Karpas-422 (cell line): ENCODE data around the gene ZNF454. TPM values are rescaled to one million over a fixed set of nuclear protein-coding genes. Genes with fewer than 3 reads are reported as not detected.

ENCODE experiments used
- DNase-seq: peaks from one replicate; pipeline ENCODE4 v3.0.0-alpha.2; 2015
- H2AFZ ChIP-seq: fragments of 200-600 bp; sonication (generic); 2 replicates; pipeline ENCODE4 v1.6.1; 2014; ENCODE audit warnings: antibody characterized with exemption, low read length, mixed read lengths
- H3K27ac ChIP-seq: fragments of 200-600 bp; sonication (generic); 2 replicates; pipeline ENCODE4 v1.5.1; 2014; ENCODE audit warnings: mild to moderate bottlenecking, low read length, moderate library complexity
- H3K27me3 ChIP-seq: fragments of 200-600 bp; sonication (generic); 2 replicates; pipeline ENCODE4 v1.6.1; 2014; ENCODE audit warnings: low read length, mixed read lengths
- H3K36me3 ChIP-seq: fragments of 200-600 bp; sonication (generic); 2 replicates; pipeline ENCODE4 v1.6.1; 2014; ENCODE audit warnings: low read length, mixed read lengths; ENCODE audit not compliant: insufficient read depth
- H3K4me1 ChIP-seq: fragments of 200-600 bp; sonication (generic); 2 replicates; pipeline ENCODE4 v1.6.1; 2014; ENCODE audit warnings: mild to moderate bottlenecking, low read length, mixed read lengths
- H3K4me2 ChIP-seq: fragments of 200-600 bp; sonication (generic); 2 replicates; pipeline ENCODE4 v1.6.1; 2014; ENCODE audit warnings: low read length, low read depth, mild to moderate bottlenecking; ENCODE audit not compliant: poor library complexity, severe bottlenecking
- H3K4me3 ChIP-seq: fragments of 200-600 bp; sonication (generic); 2 replicates; pipeline ENCODE4 v1.5.1; 2014; ENCODE audit warnings: mild to moderate bottlenecking, antibody characterized with exemption, low read length, mixed read lengths
- H3K79me2 ChIP-seq: fragments of 200-600 bp; sonication (generic); 2 replicates; pipeline ENCODE4 v1.6.1; 2014; ENCODE audit warnings: mild to moderate bottlenecking, low read length, mixed read lengths
- H3K9ac ChIP-seq: fragments of 200-600 bp; sonication (generic); 2 replicates; pipeline ENCODE4 v1.6.0; 2014; ENCODE audit warnings: low read length
- H3K9me2 ChIP-seq: fragments of 200-600 bp; sonication (generic), shearing (Covaris generic); replicated peaks from 2 replicates; pipeline ENCODE4 v1.6.0; 2014; ENCODE audit warnings: mild to moderate bottlenecking, low read length, moderate library complexity; ENCODE audit not compliant: insufficient read depth
- H3K9me3 ChIP-seq: fragments of 300-700, 200-600 bp; sonication (generic); 2 replicates; pipeline ENCODE4 v1.6.1; 2014; ENCODE audit warnings: low read length, mixed read lengths
- H4K20me1 ChIP-seq: fragments of 200-600 bp; sonication (generic); 2 replicates; pipeline ENCODE4 v1.6.1; 2014; ENCODE audit warnings: mild to moderate bottlenecking, antibody characterized with exemption, low read length, low read depth; ENCODE audit not compliant: insufficient read depth
- total RNA-seq: library from RNA; depleted of rRNA; stranded (reverse); fragments of >200 nt; shearing (Covaris generic); gene quantifications from 2 replicates; pipeline ENCODE4 v1.2.3, GENCODE V29; 2014; ENCODE audit warnings: low replicate concordance

The ZNF454 gene
- total RNA-seq, 1 experiment from 2014 or later: not detected

DNA sequence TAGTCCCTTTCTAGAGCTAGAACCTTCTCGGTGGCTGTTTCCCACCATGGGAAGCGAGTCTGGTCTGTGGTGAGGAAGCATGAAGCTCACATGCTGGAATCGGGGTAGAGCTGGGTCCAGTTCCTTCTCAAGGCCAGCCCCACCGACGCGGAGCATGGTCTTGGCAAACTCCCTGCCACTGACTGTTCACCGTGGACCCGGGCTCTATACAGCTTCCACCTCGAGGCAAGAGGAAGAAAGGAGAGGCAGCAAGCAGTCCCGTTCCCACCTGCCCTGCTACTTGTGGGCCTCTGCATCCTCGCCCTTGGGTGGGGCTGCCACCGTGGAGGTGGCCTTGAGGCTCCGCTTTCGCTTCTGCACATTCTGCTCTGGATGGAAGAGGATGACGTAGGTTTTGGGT, 40.4 kb downstream of the ZNF454 start:
- H3K27me3 ChIP-seq: no peaks in the 10 kb centered on the region
- H3K4me2 ChIP-seq: no peak overlapping the region
- H3K9me2 ChIP-seq: no peaks in the 10 kb centered on the region
- H3K4me1 ChIP-seq: no peaks in the 10 kb centered on the region
- no peaks in the 10 kb centered on the region for H4K20me1 ChIP-seq
- no peaks in the 10 kb centered on the region for H3K36me3 ChIP-seq
- H3K27ac ChIP-seq: no peak overlapping the region
- DNase-seq: no peak
- H3K4me3 ChIP-seq: no peak overlapping the region
- H3K79me2 ChIP-seq: no peaks in the 10 kb centered on the region
- H2AFZ ChIP-seq: no peak overlapping the region
- peaks cover 13% of the 10 kb centered on the region; the same call in 1 of the 2 replicates for H3K9me3 ChIP-seq
- H3K9ac ChIP-seq: no peak overlapping the region

GRCh38 chr5:178982941-178983340, 41.9 kb downstream of the ZNF454 start:
- H3K27ac ChIP-seq: no peak overlapping the region
- no peak for DNase-seq
- H3K4me2 ChIP-seq: no peak overlapping the region
- H3K4me1 ChIP-seq: no peaks in the 10 kb centered on the region
- no peaks in the 10 kb centered on the region for H4K20me1 ChIP-seq
- no peak overlapping the region for H2AFZ ChIP-seq
- H3K36me3 ChIP-seq: no peaks in the 10 kb centered on the region
- H3K27me3 ChIP-seq: no peaks in the 10 kb centered on the region
- no peaks in the 10 kb centered on the region for H3K79me2 ChIP-seq
- H3K4me3 ChIP-seq: no peak overlapping the region
- peaks cover 13% of the 10 kb centered on the region; the same call in 1 of the 2 replicates for H3K9me3 ChIP-seq
- H3K9me2 ChIP-seq: no peaks in the 10 kb centered on the region
- H3K9ac ChIP-seq: no peak overlapping the region

GRCh38 chr5:178983728-178984127, 42.7 kb downstream of the ZNF454 start:
- Histone ChIP-seq H3K9me2 (no peaks in the 10 kb centered on the region), H3K4me1 (no peaks in the 10 kb centered on the region), H3K4me2 (no peak overlapping the region), H3K27ac (no peak overlapping the region), H4K20me1 (no peaks in the 10 kb centered on the region), H3K36me3 (no peaks in the 10 kb centered on the region), H3K9ac (no peak overlapping the region), H3K79me2 (no peaks in the 10 kb centered on the region), H2AFZ (no peak overlapping the region), H3K27me3 (no peaks in the 10 kb centered on the region), H3K9me3 (peaks cover 13% of the 10 kb centered on the region; the same call in 1 of the 2 replicates), H3K4me3 (no peak overlapping the region)
- no peak for DNase-seq

- no peak overlapping the region for H2AFZ ChIP-seq
- H3K9me2 ChIP-seq: no peaks in the 10 kb centered on the region
- H3K79me2 ChIP-seq: no peaks in the 10 kb centered on the region
- H3K4me2 ChIP-seq: no peak overlapping the region
- H3K27ac ChIP-seq: no peak overlapping the region
- H3K9me3 ChIP-seq: peaks cover 13% of the 10 kb centered on the region; the same call in 1 of the 2 replicates
- no peaks in the 10 kb centered on the region for H3K36me3 ChIP-seq
- no peak overlapping the region for H3K9ac ChIP-seq
- no peak for DNase-seq
- no peaks in the 10 kb centered on the region for H3K4me1 ChIP-seq
- no peak overlapping the region for H3K4me3 ChIP-seq
- H4K20me1 ChIP-seq: no peaks in the 10 kb centered on the region
- H3K27me3 ChIP-seq: no peaks in the 10 kb centered on the region
Measured at GRCh38 chr5:178984145-178985072, 43.4 kb downstream of the ZNF454 start.

- H3K4me2 ChIP-seq: no peak overlapping the region
- DNase-seq: no peak
- H3K27me3 ChIP-seq: no peaks in the 10 kb centered on the region
- no peak overlapping the region for H3K9ac ChIP-seq
- no peaks in the 10 kb centered on the region for H3K36me3 ChIP-seq
- no peak overlapping the region for H2AFZ ChIP-seq
- no peak overlapping the region for H3K27ac ChIP-seq
- no peaks in the 10 kb centered on the region for H3K4me1 ChIP-seq
- H3K79me2 ChIP-seq: no peaks in the 10 kb centered on the region
- no peaks in the 10 kb centered on the region for H4K20me1 ChIP-seq
- no peak overlapping the region for H3K4me3 ChIP-seq
- no peaks in the 10 kb centered on the region for H3K9me2 ChIP-seq
- peaks cover 13% of the 10 kb centered on the region; the same call in 1 of the 2 replicates for H3K9me3 ChIP-seq
Measured at GRCh38 chr5:178986326-178986960, 45.4 kb downstream of the ZNF454 start.

- peaks cover 8% of the 10 kb centered on the region; the same call in 1 of the 2 replicates for H3K9me3 ChIP-seq
- no peaks in the 10 kb centered on the region for H3K36me3 ChIP-seq
- no peaks in the 10 kb centered on the region for H4K20me1 ChIP-seq
- H3K9me2 ChIP-seq: no peaks in the 10 kb centered on the region
- no peak for DNase-seq
- H3K27me3 ChIP-seq: no peaks in the 10 kb centered on the region
- H2AFZ ChIP-seq: no peak overlapping the region
- H3K4me3 ChIP-seq: no peak overlapping the region
- H3K4me1 ChIP-seq: no peaks in the 10 kb centered on the region
- H3K79me2 ChIP-seq: no peaks in the 10 kb centered on the region
- no peak overlapping the region for H3K27ac ChIP-seq
- H3K4me2 ChIP-seq: no peak overlapping the region
- H3K9ac ChIP-seq: no peak overlapping the region
Measured at GRCh38 chr5:178988436-178989220, 47.6 kb downstream of the ZNF454 start.

DNA sequence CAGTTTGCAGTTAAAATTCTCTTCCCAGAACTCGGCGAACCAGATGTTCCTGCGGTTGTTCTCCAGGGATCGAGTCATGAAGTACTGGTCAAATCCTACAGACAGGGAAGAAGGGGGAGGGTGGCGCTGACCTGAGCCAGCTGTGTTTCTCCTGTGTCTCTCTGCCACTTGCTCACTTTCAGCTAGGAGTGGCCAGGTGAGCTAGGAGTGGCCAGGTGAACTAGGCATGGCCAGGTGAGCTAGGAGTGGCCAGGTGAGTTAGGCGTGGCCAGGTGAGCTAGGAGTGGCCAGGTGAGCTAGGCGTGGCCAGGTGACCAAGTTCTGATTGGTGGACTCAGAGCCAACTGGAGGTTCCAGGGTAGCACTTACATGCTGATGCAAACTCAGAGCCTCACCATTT, 48.3 kb downstream of the ZNF454 start:
- H3K4me1 ChIP-seq: no peaks in the 10 kb centered on the region

GRCh38 chr5:178990491-178990890, 49.5 kb downstream of the ZNF454 start:
- Histone ChIP-seq H3K4me1 (no peaks in the 10 kb centered on the region), H3K27ac (no peak overlapping the region), H3K9me2 (no peaks in the 10 kb centered on the region), H3K79me2 (no peaks in the 10 kb centered on the region), H3K36me3 (no peaks in the 10 kb centered on the region), H3K4me2 (no peak overlapping the region), H3K9ac (no peak overlapping the region), H2AFZ (no peak overlapping the region), H3K27me3 (no peaks in the 10 kb centered on the region), H3K9me3 (peaks cover 5% of the 10 kb centered on the region; the same call in 1 of the 2 replicates), H4K20me1 (no peaks in the 10 kb centered on the region), H3K4me3 (no peak overlapping the region)
- DNase-seq: no peak

More for the DNA sequence above, 48.3 kb downstream of the ZNF454 start:
- H3K9me2 ChIP-seq: no peaks in the 10 kb centered on the region
- no peak overlapping the region for H3K4me3 ChIP-seq
- DNase-seq: no peak
- no peak overlapping the region for H3K9ac ChIP-seq
- no peaks in the 10 kb centered on the region for H3K36me3 ChIP-seq
- peaks cover 8% of the 10 kb centered on the region; the same call in 1 of the 2 replicates for H3K9me3 ChIP-seq
- no peaks in the 10 kb centered on the region for H4K20me1 ChIP-seq
- no peaks in the 10 kb centered on the region for H3K27me3 ChIP-seq
- H2AFZ ChIP-seq: no peak overlapping the region
- no peak overlapping the region for H3K4me2 ChIP-seq
- H3K79me2 ChIP-seq: no peaks in the 10 kb centered on the region
- no peak overlapping the region for H3K27ac ChIP-seq
